H1 (cell line): ENCODE data around the gene COL8A2. TPM values are rescaled to one million over a fixed set of nuclear protein-coding genes. Genes with fewer than 3 reads are reported as not detected.

ENCODE experiments used
- CBX8 ChIP-seq: fragments of 300-800, 300-1000 bp; sonication (generic); IDR thresholded peaks from 2 replicates; pipeline ENCODE4 v1.7.1; 2016; ENCODE audit warnings: low read depth, low read length, borderline replicate concordance
- NANOG ChIP-seq: IDR thresholded peaks from 2 replicates; pipeline ENCODE4 v1.6.1; 2011; ENCODE audit warnings: low read length, low read depth, mild to moderate bottlenecking, inconsistent platforms; ENCODE audit not compliant: insufficient read depth, poor library complexity, severe bottlenecking
- NRF1 ChIP-seq: IDR thresholded peaks from 2 replicates; pipeline ENCODE4 v1.6.1; 2011; ENCODE audit warnings: mild to moderate bottlenecking, low read depth, low read length, improper control_type of control experiment
- SUZ12 ChIP-seq: fragments of 200-600 bp; sonication (generic); IDR thresholded peaks from 2 replicates; pipeline ENCODE4 v1.6.1; 2012; ENCODE audit warnings: mild to moderate bottlenecking, inconsistent platforms, low read length, moderate library complexity, mixed read lengths
- TAF7 ChIP-seq: optimal IDR thresholded peaks from 2 replicates; pipeline ENCODE3; 2011; ENCODE audit warnings: low read depth, mild to moderate bottlenecking, inconsistent platforms, low read length, moderate library complexity, borderline replicate concordance
- polyA plus RNA-seq, 7 experiments: library from polyadenylated mRNA; depleted of rRNA in 3 of 7; stranded (reverse) in 5 of 7; unstranded in 2 of 7; fragments of >200 nt in 5 of 7; fragments of 200-250 nt in 2 of 7; gene quantifications; 1 replicate in 5 of 7; 2 replicates in 1 of 7; 4 replicates in 1 of 7; pipeline versions ENCODE4 v1.2.1 to v1.2.3, GENCODE V29; 2011 to 2013; ENCODE audit warnings: missing spikeins in 2 of 7, mixed read lengths in 2 of 7
- total RNA-seq: library from RNA; stranded (reverse); fragmentation: NEBNext Ultra II Directional; extraction: Animal tissue kit (Norgen Biotek cat#: 25700); gene quantifications from 2 replicates; pipeline ENCODE4 v1.2.1, GENCODE V29; 2021

The COL8A2 gene
- total and polyA plus RNA-seq, 2 of the 8 experiments (the other 6 are each of a cell fraction or from before 2014, with no cell fraction given) = 2.1 to 2.8 TPM

DNA sequence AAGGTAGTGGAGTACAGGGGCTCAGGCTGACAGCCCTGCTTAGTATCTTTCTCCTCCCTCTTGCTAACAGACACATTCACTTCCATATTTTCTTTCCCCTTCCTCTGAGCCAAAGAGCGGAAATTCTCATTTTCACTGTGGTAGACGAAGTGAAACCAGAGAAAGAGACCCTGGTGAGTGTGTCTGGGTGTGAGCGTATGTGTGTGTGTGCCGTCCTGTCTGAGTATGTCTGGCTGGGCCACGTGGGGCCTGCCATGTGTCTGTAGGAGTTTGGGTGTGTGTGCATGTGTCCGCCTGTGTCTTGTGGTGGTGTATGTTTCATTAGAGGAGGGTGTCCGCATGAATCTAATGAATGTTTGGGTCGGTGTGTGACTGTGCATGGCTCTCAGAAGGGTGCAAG, 1.7 kb downstream of the COL8A2 start (continued):
- TF ChIP-seq NANOG = no peak
- no peak for TF ChIP-seq NRF1
- no peak for TF ChIP-seq SUZ12
- no peak for TF ChIP-seq CBX8
- TF ChIP-seq TAF7 = no peak
- TF ChIP-seq, all 59 proteins: peak for 0
